HT1080 (cell line): ENCODE results near the gene PRCD. TPM values are rescaled to one million over a fixed set of nuclear protein-coding genes. Genes with fewer than 3 reads are reported as not detected.
A peak's percentile ranks its signal among the peaks of the same experiment; 100 is the strongest.

ENCODE experiments used
- DNase-seq: peaks from one replicate; pipeline ENCODE4 v3.0.0-alpha.2; 2015; ENCODE audit warnings: low read depth
- total RNA-seq: library from RNA; depleted of rRNA; stranded (reverse); fragments of >200 nt; shearing (Covaris generic); gene quantifications from 2 replicates; pipeline ENCODE4 v1.2.3, GENCODE V29; 2014

Gene PRCD
- total RNA-seq, 1 experiment from 2014 or later = not detected

GRCh38 chr17:76538281-76538931, 1.4 kb upstream of the PRCD start:
- DNase-seq = no peak

DNA sequence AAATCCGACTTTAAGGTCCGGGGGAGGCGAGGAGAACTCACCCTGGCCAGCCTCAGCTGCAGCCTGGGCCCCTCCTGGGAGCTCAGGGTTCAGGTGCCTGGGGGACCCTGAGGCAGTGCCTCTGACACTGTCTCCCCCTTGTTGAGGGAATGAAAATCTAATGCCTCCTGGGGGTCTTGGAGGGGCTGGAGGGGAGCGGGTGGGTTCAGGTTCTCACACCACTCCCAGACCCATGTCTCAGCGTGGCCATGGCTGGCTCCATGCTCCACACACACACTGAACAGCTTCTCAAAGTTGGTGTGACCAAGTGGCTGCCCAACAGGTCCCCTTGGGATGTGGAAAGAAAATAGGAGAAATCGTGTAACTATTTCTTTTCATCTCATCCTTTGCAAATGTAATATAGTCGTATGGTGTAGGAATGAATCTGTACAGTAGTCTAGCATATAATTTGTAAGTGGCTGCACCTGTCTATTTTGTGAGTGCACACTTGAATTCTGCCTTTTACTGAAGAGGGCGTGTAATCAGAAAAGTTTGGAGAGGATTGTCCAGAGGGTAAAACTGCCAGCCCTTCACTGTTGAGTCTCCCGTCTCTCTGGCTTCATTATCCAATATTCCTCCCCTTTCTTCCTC, 788 bp upstream of the PRCD start:
- no peak for DNase-seq

DNA sequence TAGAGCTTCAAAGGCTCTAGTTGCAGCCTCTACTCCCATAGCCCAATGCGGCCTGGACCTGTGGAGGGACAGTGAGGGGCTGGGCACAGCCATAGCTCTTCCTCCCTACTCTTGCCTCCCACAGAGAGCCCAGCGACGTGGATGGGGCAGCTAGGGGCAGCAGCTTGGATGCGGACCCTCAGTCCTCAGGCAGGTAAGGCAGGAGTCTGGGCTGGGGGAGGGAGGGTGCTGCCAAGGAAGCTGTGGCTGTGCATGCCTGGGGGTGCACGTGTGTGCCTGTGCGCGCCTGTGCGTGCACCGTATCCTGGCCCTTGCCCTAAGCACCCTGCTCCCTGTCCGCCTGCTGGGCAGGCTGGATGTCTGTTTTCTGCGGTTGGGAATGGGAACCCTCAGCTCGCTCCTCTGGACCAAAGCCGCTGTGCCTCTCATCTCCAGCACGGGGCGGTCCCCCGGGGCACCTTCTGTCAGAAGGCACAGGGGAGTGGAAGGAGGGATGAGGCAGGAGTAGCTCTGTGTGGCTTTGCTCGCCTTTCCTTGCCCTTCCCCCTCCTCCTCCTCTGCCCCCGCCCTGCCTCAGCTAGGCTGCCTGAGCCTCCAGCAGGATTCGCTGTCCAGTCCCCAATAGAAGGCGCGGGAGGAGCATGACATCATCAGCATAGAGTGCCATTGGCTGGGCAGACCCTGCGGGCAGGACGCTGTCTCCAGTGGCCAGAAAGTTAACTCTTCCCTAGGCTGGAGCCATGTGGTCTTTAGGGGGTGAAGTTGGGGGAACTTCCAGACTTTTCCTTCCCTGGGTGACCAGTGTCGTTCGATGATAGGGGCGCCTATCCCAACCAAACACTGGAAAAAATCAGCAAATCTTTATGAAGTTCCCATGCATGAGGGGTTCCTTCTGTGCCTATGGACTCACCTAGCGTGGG, 797 bp downstream of the PRCD start:
- peak; percentile 73 for DNase-seq

GRCh38 chr17:76541739-76542454, 2.1 kb downstream of the PRCD start:
- no peak for DNase-seq

- DNase-seq = no peak
Measured at GRCh38 chr17:76542566-76542971, 2.7 kb downstream of the PRCD start.

GRCh38 chr17:76542984-76543383, 3.1 kb downstream of the PRCD start:
- DNase-seq = no peak

- DNase-seq = no peak
Measured at GRCh38 chr17:76543482-76543825, 3.6 kb downstream of the PRCD start.

DNA sequence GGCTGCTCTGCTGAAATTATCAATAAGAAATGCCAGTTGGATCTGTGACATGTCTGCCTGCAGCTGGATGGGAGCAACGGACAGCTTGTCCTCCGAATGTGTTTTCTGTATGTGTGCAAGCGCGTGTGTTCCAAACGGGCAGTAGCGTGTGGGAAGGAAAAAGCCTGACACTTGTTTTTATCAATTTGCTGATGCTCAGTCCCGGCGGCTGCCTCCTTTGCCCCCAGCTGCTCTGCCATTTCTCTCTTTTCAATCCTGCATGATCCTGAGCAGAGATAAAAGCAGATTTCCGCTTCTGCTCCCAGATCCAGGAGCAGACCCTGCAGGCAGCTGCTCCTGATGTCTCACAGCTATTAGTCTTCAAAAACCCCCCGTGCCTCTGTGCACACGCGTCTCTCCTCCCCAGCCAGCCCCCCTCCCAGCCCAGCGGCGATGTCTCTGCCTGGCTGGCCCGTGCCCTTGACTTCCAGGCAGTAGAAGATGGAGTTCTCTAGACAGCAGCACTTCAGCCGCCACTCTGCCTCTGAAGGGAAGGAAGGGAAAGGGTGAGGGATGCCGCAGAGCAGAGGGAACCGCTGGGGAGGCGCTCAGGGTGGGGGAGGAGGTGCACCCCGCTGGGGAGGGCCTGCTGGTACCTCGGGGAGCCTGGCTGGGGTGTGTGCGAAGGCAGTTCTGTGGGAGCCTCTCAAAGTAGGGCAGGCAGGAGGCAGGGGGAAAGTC, 4.1 kb downstream of the PRCD start:
- DNase-seq = no peak

- DNase-seq = no peak
Measured at GRCh38 chr17:76544546-76545365, 4.9 kb downstream of the PRCD start.

GRCh38 chr17:76545918-76546555, 6.2 kb downstream of the PRCD start:
- DNase-seq = no peak

GRCh38 chr17:76546556-76547182, 6.8 kb downstream of the PRCD start:
- peak; percentile 97 for DNase-seq

DNA sequence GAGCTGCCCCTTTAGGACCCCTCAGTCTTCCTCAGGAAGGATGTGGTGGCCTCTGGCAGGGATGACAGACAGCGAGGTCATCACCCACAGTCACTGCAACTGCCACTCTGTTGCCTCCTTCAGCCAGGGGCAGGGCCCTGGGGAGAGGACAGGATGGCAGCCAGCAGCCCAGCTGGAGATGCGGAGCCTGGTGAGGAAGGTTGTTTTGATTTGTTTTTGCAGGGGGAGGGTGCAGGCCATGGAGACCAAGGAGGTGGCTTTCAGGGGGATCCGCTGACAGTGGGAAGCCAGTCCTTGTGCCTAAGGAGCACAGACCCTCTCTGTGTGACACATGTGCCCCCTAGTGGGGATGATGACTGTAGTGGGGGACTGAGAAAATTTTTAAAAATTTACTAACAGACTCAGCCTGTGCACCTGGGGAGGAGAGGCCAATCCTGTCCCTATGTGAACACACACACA, 7.4 kb downstream of the PRCD start:
- peak; percentile 92 for DNase-seq

- no peak for DNase-seq
Measured at GRCh38 chr17:76547642-76548202, 7.9 kb downstream of the PRCD start.

DNA sequence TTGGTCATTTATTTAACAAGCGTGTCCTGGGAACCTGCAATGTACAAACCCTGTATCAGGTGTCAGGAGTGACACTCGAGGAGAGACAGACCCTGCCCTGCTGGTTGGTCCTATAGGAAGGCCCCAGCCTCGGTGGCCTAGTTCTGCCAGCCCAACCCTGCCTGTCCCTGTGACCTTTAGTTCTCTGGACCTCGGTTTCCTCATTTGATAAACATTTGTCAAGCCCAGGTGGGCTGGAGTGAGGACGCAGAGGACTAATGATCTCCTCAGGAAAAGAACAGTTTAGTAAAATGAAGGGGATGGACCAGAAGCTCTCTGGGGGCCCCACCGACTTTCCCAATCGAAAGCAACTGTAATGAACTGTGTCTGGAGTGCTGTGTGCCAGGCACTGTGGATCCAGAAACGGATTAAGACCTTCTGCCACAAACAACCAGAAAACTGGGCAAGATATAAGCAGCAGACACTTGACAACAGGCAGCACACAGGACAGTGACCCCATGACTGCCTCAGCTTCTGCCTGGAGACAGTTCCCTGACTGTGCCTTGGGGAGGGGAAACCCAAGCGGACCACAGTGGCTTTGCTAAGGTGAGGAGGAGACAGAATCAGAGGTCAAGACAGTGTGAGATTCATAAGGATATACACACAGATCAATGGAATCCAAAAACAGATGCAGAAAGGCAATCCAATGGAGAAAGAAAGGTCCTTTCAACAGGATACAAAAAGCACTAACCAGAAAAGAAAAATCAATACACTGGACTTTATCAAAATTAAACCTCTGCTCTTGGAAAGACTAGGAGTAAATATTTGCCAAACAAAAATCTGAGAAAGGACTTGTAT, 8.8 kb downstream of the PRCD start:
- no peak for DNase-seq

GRCh38 chr17:76549215-76549518, 9.3 kb downstream of the PRCD start:
- DNase-seq = no peak

GRCh38 chr17:76549539-76549938, 9.7 kb downstream of the PRCD start:
- DNase-seq = no peak

DNA sequence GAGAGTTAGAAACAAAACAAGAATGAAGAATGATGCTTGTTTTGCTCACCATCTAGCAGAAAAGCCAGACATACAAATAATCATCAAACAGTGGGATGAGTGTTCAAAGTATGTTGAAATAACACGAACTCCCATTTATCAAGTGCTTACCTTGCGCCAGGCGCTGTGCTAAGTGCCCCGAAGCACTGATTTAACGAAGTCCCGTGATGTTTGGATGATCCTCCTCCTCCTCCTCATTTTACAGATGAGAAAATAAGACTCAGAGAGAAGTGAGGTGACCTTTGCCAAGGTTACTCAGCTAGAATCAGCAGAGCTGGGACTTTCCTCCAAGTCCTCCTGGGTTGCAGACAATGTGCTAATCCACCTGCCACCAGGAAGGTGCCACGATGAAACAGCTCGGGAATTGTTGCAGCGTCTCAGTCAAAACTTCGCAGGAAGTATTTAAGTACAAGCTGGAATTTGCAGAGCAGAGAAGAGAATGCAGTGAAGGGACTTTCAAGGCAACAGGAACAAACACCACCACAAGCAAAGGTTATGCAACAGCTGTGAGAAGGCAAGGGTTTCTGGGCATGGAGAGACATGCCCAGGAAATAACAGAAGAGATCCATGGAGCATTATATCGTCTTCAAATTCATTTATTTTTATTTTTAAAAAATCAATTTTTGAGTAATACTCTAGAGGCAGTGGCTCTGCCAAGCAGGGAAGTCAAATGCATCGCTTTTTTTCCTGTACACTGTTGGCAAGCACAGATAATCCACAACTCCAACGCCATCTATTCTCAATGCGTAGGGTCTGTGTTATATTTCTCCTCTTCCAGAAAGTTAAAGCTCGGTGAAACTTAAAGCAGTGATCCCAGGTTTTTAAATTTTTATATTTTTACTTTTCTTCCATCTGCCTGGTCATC, 11.1 kb downstream of the PRCD start:
- no peak for DNase-seq
